C4-2B (cell line): Measurements from ENCODE around the gene ALOX5AP.

Experiments used
- H3K27ac ChIP-seq: fragments of 450-650 bp; 2 replicates; pipeline ENCODE4 v1.5.1; 2017
- ZFX ChIP-seq: fragments of 450-650 bp; IDR thresholded peaks from 2 replicates; pipeline ENCODE4 v1.6.1; 2017
- TF ChIP-seq, protein P1 (sequence below): fragments of 450-650 bp; conservative IDR thresholded peaks from 2 replicates; pipeline ENCODE4 v1.5.1; 2017; ENCODE audit warnings: mild to moderate bottlenecking

ALOX5AP gene

DNA sequence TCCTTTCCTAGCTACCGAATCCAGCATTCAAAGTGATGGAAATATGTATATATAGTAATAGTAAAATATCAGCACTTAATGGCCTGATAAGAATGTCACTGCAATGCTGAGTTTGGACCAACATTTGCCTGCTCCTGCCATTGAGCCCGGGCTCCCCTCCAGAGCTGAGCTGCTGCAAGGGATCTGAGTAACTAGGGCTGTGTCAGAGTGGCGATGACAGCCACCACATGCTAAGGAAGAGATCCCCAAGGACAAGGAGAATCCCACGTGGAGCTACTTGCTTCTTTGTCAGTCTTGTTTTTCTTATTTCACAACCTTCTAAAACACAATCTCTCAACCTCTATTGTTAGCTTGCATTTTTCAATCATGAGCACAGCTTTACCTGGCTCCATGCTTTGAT lies 19.5 kb upstream of the ALOX5AP start:
- H3K27ac ChIP-seq, result no peak overlapping the region
- no peak for TF ChIP-seq ZFX
- TF ChIP-seq, protein P1, sequence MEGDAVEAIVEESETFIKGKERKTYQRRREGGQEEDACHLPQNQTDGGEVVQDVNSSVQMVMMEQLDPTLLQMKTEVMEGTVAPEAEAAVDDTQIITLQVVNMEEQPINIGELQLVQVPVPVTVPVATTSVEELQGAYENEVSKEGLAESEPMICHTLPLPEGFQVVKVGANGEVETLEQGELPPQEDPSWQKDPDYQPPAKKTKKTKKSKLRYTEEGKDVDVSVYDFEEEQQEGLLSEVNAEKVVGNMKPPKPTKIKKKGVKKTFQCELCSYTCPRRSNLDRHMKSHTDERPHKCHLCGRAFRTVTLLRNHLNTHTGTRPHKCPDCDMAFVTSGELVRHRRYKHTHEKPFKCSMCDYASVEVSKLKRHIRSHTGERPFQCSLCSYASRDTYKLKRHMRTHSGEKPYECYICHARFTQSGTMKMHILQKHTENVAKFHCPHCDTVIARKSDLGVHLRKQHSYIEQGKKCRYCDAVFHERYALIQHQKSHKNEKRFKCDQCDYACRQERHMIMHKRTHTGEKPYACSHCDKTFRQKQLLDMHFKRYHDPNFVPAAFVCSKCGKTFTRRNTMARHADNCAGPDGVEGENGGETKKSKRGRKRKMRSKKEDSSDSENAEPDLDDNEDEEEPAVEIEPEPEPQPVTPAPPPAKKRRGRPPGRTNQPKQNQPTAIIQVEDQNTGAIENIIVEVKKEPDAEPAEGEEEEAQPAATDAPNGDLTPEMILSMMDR, result no peak

DNA sequence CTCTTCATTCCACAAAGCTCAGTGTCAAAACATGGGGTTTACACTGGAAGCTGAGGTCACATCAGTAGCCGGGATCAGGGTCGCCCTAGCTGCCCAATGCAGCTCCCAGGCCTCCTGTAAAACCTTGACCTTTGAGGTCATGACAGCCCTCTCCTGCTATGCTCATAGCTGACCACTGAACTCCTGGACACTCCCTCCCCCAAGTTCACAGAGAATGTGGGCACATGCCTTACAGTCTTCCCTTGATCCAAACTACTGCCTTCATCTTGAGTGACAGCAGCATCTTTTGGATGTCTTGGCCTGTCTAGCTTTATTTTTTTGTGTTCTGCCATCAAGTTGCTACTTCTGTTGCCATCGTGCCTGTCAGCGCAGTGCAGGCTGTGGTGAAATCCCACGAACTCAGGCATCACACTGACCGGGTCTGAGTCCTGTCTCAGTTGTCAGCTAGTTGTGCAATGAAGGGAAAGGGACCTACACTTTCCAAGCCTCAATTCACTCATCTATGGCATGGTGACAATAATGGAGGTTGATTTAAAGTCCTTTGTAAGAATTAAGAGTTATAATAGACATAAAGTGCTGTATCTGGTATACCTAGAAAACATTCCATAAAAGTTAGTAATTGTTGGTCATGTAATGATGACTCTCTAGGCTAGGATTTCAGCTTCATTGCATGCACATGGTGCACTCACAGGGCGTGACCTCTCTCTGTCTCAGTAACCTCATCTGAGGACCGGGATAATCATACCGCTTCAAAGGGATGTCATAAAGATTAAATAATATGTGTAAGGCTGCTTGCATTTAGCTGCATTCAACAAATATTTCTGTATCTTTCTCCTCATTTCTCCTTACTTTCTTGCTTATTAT lies 16.4 kb upstream of the ALOX5AP start:
- TF ChIP-seq, protein P1, result no peak
- no peak for TF ChIP-seq ZFX
- no peak overlapping the region for H3K27ac ChIP-seq

DNA sequence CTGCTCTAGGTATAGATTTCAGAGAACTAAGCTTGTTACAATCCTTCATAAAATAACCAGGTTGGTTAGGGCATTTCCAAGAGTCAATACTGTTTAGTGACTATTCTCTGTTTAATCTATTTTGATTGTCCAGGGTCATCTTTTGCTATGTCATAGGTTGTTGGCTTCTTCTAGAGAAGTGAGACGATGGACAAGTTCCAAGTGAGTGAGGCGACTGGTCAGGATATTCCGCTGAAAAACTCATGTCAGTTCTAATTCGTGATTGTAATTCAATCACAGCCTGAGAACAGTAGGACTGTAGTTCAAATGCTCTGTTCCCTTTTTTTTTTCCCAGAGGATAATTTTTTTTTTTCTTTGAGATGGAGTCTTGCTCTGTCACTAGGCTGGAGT lies 15.8 kb upstream of the ALOX5AP start:
- no peak overlapping the region for H3K27ac ChIP-seq
- no peak for TF ChIP-seq ZFX
- TF ChIP-seq, protein P1, result no peak

DNA sequence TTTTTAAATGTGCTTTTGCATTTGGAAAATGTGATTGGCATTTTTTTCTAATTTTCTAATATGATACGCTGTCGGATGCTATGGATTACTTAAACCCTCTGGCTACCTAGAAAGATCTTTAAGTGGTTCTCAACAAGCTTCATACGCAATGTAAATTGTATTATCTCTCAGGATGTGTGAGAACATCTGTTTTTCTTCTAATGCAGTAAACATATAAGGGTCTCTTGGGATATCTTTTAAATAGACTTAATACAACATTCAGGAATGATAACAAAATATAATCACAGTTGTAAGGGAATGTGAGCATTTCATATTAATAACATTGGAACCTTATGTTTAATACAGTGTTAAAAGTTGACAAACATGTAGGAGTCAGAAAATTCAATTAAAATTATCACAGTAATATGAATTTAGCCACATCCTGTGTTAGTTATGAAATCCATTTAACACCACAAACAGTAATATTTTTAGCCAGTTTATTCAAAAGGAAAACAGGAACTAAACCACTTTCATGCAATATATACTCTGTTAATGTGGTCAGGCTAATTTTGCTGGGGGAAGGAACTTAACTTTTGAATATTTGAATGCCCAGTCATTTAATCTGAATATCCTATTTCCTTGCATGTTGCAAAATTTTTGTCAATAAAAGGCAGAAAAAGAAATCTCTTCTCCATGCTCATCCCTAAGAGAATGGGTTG lies 15.0 kb upstream of the ALOX5AP start:
- no peak overlapping the region for H3K27ac ChIP-seq
- TF ChIP-seq, protein P1, result no peak
- no peak for TF ChIP-seq ZFX

DNA sequence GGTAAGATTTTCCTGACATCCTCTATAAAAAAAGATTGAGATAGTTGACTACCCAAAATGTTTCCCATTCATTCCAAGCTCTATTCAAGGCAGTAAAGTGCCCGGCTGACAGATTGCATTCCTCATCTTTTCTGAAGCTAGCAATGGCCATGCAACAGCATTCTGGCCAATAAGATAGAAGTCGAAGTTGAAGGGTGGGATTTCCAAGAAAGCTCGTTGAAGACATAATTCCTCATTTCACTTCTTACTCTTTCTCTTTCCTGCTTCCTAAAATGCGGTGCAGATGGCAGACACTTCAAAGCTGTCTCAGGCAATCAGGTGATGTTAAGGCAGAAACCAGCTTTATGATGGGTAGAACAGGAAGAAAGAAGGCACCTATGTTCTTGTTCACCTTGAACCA lies 13.4 kb upstream of the ALOX5AP start:
- H3K27ac ChIP-seq, result no peak overlapping the region; the same call in 1 of the 2 replicates
- TF ChIP-seq, protein P1, result no peak

DNA sequence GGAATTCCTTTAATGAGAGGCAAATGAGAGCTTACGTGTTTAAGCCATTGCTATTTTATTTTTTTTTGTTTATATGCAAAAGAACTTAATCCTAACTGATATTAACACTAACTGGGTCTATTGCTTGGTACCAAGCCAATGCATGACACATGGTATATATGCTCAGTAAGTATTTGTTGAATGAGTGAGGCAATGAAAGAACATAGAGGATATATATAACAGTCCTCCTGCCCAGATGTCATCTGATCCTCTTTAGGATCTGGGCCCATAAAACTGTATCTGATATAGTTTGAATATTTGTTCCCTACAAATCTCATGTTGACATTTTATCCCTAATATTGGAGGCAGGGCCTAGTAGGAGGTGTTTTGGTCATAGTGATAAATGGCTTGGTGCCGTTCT lies 13.0 kb upstream of the ALOX5AP start:
- no peak overlapping the region; the same call in 1 of the 2 replicates for H3K27ac ChIP-seq
- TF ChIP-seq, protein P1, result no peak
- no peak for TF ChIP-seq ZFX

DNA sequence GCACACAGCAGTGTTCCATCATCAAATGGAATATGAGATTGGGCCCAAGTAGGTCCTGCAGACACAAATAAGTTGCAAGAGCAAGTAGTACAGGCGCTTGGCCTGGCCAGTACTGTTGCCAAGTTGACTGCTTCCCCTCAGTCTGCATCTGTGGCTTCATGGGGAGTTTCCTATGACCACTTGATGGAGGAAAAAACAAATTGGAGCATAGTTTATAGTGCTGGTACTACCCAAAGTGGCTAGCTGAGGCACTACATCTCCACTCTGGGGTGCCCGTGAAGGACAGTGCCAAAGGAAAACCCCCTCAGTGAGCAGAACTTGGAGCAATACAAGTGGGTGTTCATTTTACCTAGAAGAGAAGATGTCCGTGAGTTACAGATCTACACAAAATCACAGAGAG lies 10.6 kb upstream of the ALOX5AP start:
- no peak for TF ChIP-seq ZFX
- TF ChIP-seq, protein P1, result no peak
- peak overlapping the region; percentile 64; the same call in 1 of the 2 replicates for H3K27ac ChIP-seq
